Activated T-cell treated with anti-CD3 and anti-CD28 coated beads for 4 hours (primary cell): Measurements from ENCODE around the gene CPNE4.
"Not testable (repeated sequence)": the region's sequence is repeated elsewhere in the genome, so short reads cannot be mapped to it uniquely, and the experiment has no call there.

Experiments used
- DNase-seq: peaks from one replicate; pipeline ENCODE4 v3.0.0-alpha.2; 2020

Gene CPNE4

GRCh38 chr3:131518680-131519079, 516.1 kb downstream of the CPNE4 start:
- no peak for DNase-seq

- DNase-seq, result no peak
Measured at GRCh38 chr3:131505421-131505820, 529.4 kb downstream of the CPNE4 start.

GRCh38 chr3:131503320-131503635, 531.5 kb downstream of the CPNE4 start:
- no peak for DNase-seq

GRCh38 chr3:131502530-131503319, 532.1 kb downstream of the CPNE4 start, which contains the start of gene MRPL3:
MRPL3 (minus strand) TSS chr3:131502971; CDS start chr3:131502821, 150 bp downstream.
- peak; percentile 74 for DNase-seq

DNA sequence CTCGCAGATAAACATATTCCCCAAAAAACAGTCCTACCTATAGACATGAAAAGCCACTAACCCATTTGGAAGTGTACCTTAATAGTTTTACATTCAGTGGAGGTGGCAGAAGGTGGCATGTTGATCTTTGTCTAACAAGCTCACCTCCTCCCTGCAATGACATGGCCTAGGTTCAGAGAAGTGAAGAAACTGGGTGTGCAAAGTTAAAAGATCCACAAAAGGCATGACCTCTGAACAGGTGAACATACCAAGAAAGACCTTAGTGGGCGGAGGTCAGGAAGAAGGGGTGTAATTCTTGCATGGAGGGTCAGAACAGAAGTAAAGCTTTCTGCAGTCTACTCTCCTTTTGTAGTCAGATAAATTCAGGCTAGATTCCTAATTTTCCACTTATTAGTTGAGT, 532.9 kb downstream of the CPNE4 start:
- no peak for DNase-seq

DNA sequence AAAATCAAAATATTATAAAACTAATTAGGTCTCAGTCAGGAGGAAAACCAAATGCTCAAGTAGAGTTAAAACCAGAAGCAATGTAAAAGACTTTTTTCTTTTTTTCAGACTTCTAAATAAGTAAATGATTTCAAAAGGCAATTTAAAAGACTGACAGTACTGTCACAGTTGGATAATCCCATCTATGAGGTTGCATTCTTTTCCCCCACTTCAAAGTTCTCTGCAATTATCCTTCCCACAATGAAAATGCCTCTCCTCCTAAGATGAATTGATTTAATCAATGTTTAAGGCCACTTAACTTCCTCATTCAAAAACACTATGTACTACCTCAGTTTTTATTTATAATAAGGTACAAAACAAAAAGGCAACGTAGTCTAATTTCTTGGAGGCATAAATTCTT, 540.1 kb downstream of the CPNE4 start:
- no peak for DNase-seq

DNA sequence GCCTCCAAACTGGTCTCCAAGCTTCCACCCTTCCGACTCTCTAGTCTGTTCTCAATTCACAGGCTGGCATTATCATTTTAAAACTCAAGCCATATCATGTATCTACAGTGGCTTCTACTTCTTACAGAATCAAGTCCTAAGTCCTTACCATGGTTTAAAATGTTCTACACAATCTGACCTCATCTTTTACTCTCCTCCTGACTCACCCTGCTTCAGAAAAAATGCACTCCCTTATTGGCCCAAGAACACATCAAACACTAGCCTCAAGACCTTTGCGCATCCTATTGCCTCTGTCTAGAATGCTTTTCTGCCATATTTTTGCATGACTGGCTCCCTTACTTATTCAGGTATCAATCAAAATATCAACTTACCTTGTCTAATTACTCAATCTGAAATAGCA, 543.0 kb downstream of the CPNE4 start:
- DNase-seq, result no peak

GRCh38 chr3:131491084-131491483, 543.7 kb downstream of the CPNE4 start:
- DNase-seq, result no peak

- not testable (repeated sequence) for DNase-seq
Measured at GRCh38 chr3:131486545-131486944, 548.3 kb downstream of the CPNE4 start.

DNA sequence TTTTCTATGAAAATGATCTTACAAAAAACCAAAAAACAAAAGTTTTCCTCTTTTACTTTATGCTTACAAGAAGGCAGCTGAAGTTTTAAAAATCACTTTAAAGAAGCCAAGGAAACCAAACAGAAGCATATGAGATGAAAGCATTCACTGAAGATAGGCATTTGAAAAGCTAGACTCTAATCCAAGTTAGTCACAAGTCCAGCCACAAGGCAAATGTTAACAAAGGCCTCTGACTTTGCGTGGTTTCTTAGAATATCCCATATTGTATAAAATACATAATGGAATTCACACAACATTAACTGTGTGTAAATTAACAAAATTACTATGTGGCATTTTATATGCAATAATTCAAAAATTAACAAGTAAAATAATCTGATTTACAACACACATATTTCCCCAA, 549.7 kb downstream of the CPNE4 start:
- DNase-seq, result no peak

GRCh38 chr3:131484496-131485111, 550.2 kb downstream of the CPNE4 start:
- no peak for DNase-seq
